ENCODE measurements around the gene ZBTB40. TPM values are rescaled to one million over a fixed set of nuclear protein-coding genes. Genes with fewer than 3 reads are reported as not detected.

ZBTB40 gene
- total and polyA plus RNA-seq, 9 of the 15 experiments (the other 6 are each of a cell fraction or from before 2014, with no cell fraction given): 2.6 to 26.0 (median 18.8) TPM

DNA sequence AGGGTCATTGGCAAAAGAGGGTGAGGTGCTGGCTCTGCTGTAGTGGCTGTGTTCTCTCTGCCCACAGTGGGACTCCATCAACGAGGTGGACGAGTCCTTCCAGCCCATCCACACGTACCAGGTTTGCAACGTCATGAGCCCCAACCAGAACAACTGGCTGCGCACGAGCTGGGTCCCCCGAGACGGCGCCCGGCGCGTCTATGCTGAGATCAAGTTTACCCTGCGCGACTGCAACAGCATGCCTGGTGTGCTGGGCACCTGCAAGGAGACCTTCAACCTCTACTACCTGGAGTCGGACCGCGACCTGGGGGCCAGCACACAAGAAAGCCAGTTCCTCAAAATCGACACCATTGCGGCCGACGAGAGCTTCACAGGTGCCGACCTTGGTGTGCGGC lies 124.5 kb downstream of the ZBTB40 start:
- Histone ChIP-seq H3K4me1 (replicated peaks in 1 of 2; ENCODE audit: control insufficient read depth in 2 of 2, insufficient read depth in 2 of 2, low read length in 2 of 2) (no peaks in the 10 kb centered on the region; a peak in 1 of 5 replicates), H3K4me2 (ENCODE audit: insufficient read depth, low read length) (no peak overlapping the region), H3K9me1 (ENCODE audit: control insufficient read depth, insufficient read depth, low read length) (no peaks in the 10 kb centered on the region), H3K27me3 (ENCODE audit: control insufficient read depth in 2 of 2, insufficient read depth in 2 of 2, low read length in 2 of 2) (peaks cover 12 to 59% of the 10 kb centered on the region in 2 experiments; a peak in 4 of 5 replicates), H3K79me2 (ENCODE audit: control insufficient read depth, insufficient read depth, low read length) (no peaks in the 10 kb centered on the region), H4K20me1 (replicated peaks; ENCODE audit: control insufficient read depth, insufficient read depth, low read length) (peaks cover 8% of the 10 kb centered on the region; the same call in 1 of the 2 replicates), H3K9ac (ENCODE audit: insufficient read depth in 1 of 2, low read depth in 2 of 2, low read length in 2 of 2) (no peak overlapping the region; a peak in 1 of 4 replicates), H3K9me3 (replicated peaks; ENCODE audit: control insufficient read depth, insufficient read depth, low read depth, low read length) (peaks cover 18% of the 10 kb centered on the region), H3K36me3 (ENCODE audit: control insufficient read depth, insufficient read depth, low read length) (no peaks in the 10 kb centered on the region), H3K4me3 (no peak overlapping the region), H2AFZ (ENCODE audit: low read depth, low read length) (no peak overlapping the region), H3K27ac (ENCODE audit: extremely low read depth, low read depth, low read length) (no peak overlapping the region)
- DNase-seq (ENCODE audit: extremely low read depth in 1 of 4, low spot score in 3 of 4) (no peak), FAIRE-seq (no peak), ATAC-seq (no peak)
- ChIA-PET POLR2A (interaction anchor here (2.3 kb wide), 1 partner anchor 8 kb away, joined by 6 read pairs; no protein-coding TSS in a partner anchor), CTCF (ENCODE audit: low intra/inter-chr PET ratio) (no interaction called here)
- intact Hi-C loops (cut with micrococcal nuclease) (no loop called here), in situ Hi-C loops (cut with MboI) (no loop called here)
- TF ChIP-seq, protein P1, sequence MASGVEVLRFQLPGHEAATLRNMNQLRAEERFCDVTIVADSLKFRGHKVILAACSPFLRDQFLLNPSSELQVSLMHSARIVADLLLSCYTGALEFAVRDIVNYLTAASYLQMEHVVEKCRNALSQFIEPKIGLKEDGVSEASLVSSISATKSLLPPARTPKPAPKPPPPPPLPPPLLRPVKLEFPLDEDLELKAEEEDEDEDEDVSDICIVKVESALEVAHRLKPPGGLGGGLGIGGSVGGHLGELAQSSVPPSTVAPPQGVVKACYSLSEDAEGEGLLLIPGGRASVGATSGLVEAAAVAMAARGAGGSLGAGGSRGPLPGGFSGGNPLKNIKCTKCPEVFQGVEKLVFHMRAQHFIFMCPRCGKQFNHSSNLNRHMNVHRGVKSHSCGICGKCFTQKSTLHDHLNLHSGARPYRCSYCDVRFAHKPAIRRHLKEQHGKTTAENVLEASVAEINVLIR (CRISPR knock-in tag; IDR thresholded peaks at IDR 0.05): no peak
- TF ChIP-seq NCOR1 (IDR thresholded peaks at IDR 0.05) (no peak), RBM14 (IDR thresholded peaks at IDR 0.05; ENCODE audit: borderline replicate concordance, insufficient read depth, low read depth, low read length) (no peak), TBL1XR1 (IDR thresholded peaks at IDR 0.05; ENCODE audit: low read length in 2 of 2) (no peak), YBX1 (IDR thresholded peaks at IDR 0.05) (no peak), MBD2 (IDR thresholded peaks at IDR 0.05; ENCODE audit: borderline replicate concordance, low read depth) (no peak), KLF16 (IDR thresholded peaks at IDR 0.05) (no peak), PCBP1 (IDR thresholded peaks at IDR 0.05; ENCODE audit: low read depth, low read length, poor library complexity, severe bottlenecking) (no peak), BCL6 (CRISPR knock-in tag; IDR thresholded peaks at IDR 0.05) (no peak), ZNF436 (CRISPR knock-in tag; IDR thresholded peaks at IDR 0.05) (no peak), FOXK2 (conservative IDR thresholded peaks at IDR 0.05 in 1 of 2, IDR thresholded peaks at IDR 0.05 in 1 of 2; ENCODE audit: low read depth in 2 of 2) (no peak), POLR2B (IDR thresholded peaks at IDR 0.05; ENCODE audit: low read depth, partially characterized antibody) (no peak), EP400 (IDR thresholded peaks at IDR 0.05) (no peak), CTBP1 (IDR thresholded peaks at IDR 0.05; ENCODE audit: borderline replicate concordance) (no peak)
- TF ChIP-seq, protein P2, sequence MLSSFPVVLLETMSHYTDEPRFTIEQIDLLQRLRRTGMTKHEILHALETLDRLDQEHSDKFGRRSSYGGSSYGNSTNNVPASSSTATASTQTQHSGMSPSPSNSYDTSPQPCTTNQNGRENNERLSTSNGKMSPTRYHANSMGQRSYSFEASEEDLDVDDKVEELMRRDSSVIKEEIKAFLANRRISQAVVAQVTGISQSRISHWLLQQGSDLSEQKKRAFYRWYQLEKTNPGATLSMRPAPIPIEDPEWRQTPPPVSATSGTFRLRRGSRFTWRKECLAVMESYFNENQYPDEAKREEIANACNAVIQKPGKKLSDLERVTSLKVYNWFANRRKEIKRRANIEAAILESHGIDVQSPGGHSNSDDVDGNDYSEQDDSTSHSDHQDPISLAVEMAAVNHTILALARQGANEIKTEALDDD (IDR thresholded peaks at IDR 0.05): no peak
- TF ChIP-seq, protein P3, sequence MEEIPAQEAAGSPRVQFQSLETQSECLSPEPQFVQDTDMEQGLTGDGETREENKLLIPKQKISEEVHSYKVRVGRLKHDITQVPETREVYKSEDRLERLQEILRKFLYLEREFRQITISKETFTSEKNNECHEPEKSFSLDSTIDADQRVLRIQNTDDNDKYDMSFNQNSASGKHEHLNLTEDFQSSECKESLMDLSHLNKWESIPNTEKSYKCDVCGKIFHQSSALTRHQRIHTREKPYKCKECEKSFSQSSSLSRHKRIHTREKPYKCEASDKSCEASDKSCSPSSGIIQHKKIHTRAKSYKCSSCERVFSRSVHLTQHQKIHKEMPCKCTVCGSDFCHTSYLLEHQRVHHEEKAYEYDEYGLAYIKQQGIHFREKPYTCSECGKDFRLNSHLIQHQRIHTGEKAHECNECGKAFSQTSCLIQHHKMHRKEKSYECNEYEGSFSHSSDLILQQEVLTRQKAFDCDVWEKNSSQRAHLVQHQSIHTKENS (CRISPR knock-in tag; IDR thresholded peaks at IDR 0.05): no peak
- TF ChIP-seq, protein P4, sequence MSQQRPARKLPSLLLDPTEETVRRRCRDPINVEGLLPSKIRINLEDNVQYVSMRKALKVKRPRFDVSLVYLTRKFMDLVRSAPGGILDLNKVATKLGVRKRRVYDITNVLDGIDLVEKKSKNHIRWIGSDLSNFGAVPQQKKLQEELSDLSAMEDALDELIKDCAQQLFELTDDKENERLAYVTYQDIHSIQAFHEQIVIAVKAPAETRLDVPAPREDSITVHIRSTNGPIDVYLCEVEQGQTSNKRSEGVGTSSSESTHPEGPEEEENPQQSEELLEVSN (IDR thresholded peaks at IDR 0.05; ENCODE audit: borderline replicate concordance in 1 of 2, extremely low read depth in 1 of 2, insufficient read depth in 1 of 2, insufficient read length in 1 of 2, low read depth in 1 of 2, low read length in 1 of 2, poor library complexity in 1 of 2, severe bottlenecking in 1 of 2): no peak
- WGBS (ENCODE audit: insufficient coverage, low coverage, missing lambda C conversion rate): 11% methylated on average over 23 of the region's 23 CpGs
- no TSS peak for BruUV-seq (replicated peaks)

Measured in K562 (cell line).